ELF-1 (cell line): ENCODE results near the gene LDLRAD2.

ENCODE experiments used
- DNase-seq: peaks from one replicate; pipeline ENCODE4 v3.0.0-alpha.2; 2016; ENCODE audit warnings: low read depth, low spot score

The LDLRAD2 gene

GRCh38 chr1:21842606-21843162, 30.6 kb downstream of the LDLRAD2 start:
- DNase-seq: no peak

- DNase-seq: no peak
Measured at GRCh38 chr1:21843208-21843607, 31.1 kb downstream of the LDLRAD2 start.

GRCh38 chr1:21843996-21844395, 31.9 kb downstream of the LDLRAD2 start:
- no peak for DNase-seq

GRCh38 chr1:21845646-21846641, 33.9 kb downstream of the LDLRAD2 start:
- no peak for DNase-seq

GRCh38 chr1:21847223-21848205, 35.4 kb downstream of the LDLRAD2 start:
- no peak for DNase-seq

- no peak for DNase-seq
Measured at GRCh38 chr1:21848524-21849174, 36.6 kb downstream of the LDLRAD2 start.

- no peak for DNase-seq
Measured at GRCh38 chr1:21849909-21850576, 38.0 kb downstream of the LDLRAD2 start.

- DNase-seq: no peak
Measured at GRCh38 chr1:21851430-21852250, 39.6 kb downstream of the LDLRAD2 start.

GRCh38 chr1:21852282-21853130, 40.4 kb downstream of the LDLRAD2 start:
- DNase-seq: no peak

- no peak for DNase-seq
Measured at GRCh38 chr1:21853131-21853427, 41.0 kb downstream of the LDLRAD2 start.

- DNase-seq: no peak
Measured at GRCh38 chr1:21854090-21854750, 42.2 kb downstream of the LDLRAD2 start.

- no peak for DNase-seq
Measured at GRCh38 chr1:21854751-21855131, 42.7 kb downstream of the LDLRAD2 start.

GRCh38 chr1:21855257-21856096, 43.4 kb downstream of the LDLRAD2 start:
- DNase-seq: no peak

- no peak for DNase-seq
Measured at GRCh38 chr1:21857142-21857839, 45.2 kb downstream of the LDLRAD2 start.

GRCh38 chr1:21857840-21858670, 46.0 kb downstream of the LDLRAD2 start:
- DNase-seq: no peak

- no peak for DNase-seq
Measured at GRCh38 chr1:21859669-21860179, 47.7 kb downstream of the LDLRAD2 start.
